Measurements from ENCODE around the gene NOL4L.
A peak's percentile ranks its signal among the peaks of the same experiment; 100 is the strongest.
"Not testable (repeated sequence)": the region's sequence is repeated elsewhere in the genome, so short reads cannot be mapped to it uniquely, and the experiment has no call there.

The NOL4L gene

GRCh38 chr20:32411955-32412706 is 173.0 kb downstream of the NOL4L start:
- H3K27ac ChIP-seq (ENCODE audit: low read depth, low read length, poor library complexity, severe bottlenecking) = peak overlapping the region; percentile 58
- H3K9me3 ChIP-seq (ENCODE audit: low read length) = no peaks in the 10 kb centered on the region
- H3K9me2 ChIP-seq (ENCODE audit: low read depth, low read length) = no peaks in the 10 kb centered on the region
- no peak overlapping the region for H3K9ac ChIP-seq (ENCODE audit: low read length)
- no peak for TF ChIP-seq CTCF (IDR thresholded peaks at IDR 0.05; ENCODE audit: low read length)
- TF ChIP-seq EZH2 (IDR thresholded peaks at IDR 0.05; ENCODE audit: borderline replicate concordance, low read length) = no peak
- no peaks in the 10 kb centered on the region for H3K27me3 ChIP-seq (ENCODE audit: insufficient read depth, low read length)
- H3K36me3 ChIP-seq (ENCODE audit: insufficient read depth, low read length) = peaks cover 52% of the 10 kb centered on the region
- H3F3A ChIP-seq (ENCODE audit: insufficient read depth, low read length) = peaks cover 3% of the 10 kb centered on the region; the same call in 1 of the 2 replicates
- H4K20me1 ChIP-seq (ENCODE audit: insufficient read depth, low read length) = no peaks in the 10 kb centered on the region
- H2AFZ ChIP-seq (ENCODE audit: low read length) = no peak overlapping the region
- H3K4me2 ChIP-seq (ENCODE audit: low read length) = peak overlapping the region; percentile 24; the same call in 1 of the 2 replicates
- H3K4me3 ChIP-seq (ENCODE audit: low read depth, low read length, poor library complexity, severe bottlenecking) = no peak overlapping the region
- H3K79me2 ChIP-seq (ENCODE audit: insufficient read depth, low read length) = peaks cover 72% of the 10 kb centered on the region
- H3K4me1 ChIP-seq (ENCODE audit: insufficient read depth, low read length, severe bottlenecking) = peaks cover 28% of the 10 kb centered on the region

GRCh38 chr20:32407131-32407750 is 177.9 kb downstream of the NOL4L start:
- not testable (repeated sequence) for H4K20me1 ChIP-seq (ENCODE audit: insufficient read depth, low read length)

GRCh38 chr20:32406701-32407100 is 178.4 kb downstream of the NOL4L start:
- no peak overlapping the region for H3K4me2 ChIP-seq (ENCODE audit: low read length)
- H4K20me1 ChIP-seq (ENCODE audit: insufficient read depth, low read length) = no peaks in the 10 kb centered on the region

More at GRCh38 chr20:32407131-32407750, 177.9 kb downstream of the NOL4L start:
- H3K27ac ChIP-seq (ENCODE audit: low read depth, low read length, poor library complexity, severe bottlenecking); H3K9ac ChIP-seq (ENCODE audit: low read length); H3K9me2 ChIP-seq (ENCODE audit: low read depth, low read length); H3F3A ChIP-seq (ENCODE audit: insufficient read depth, low read length); H3K9me3 ChIP-seq (ENCODE audit: low read length); H2AFZ ChIP-seq (ENCODE audit: low read length); H3K4me3 ChIP-seq (ENCODE audit: low read depth, low read length, poor library complexity, severe bottlenecking); H3K4me2 ChIP-seq (ENCODE audit: low read length); H3K27me3 ChIP-seq (ENCODE audit: insufficient read depth, low read length): not testable (repeated sequence)
- H3K79me2 ChIP-seq (ENCODE audit: insufficient read depth, low read length) = peaks cover 60% of the 10 kb centered on the region
- H3K4me1 ChIP-seq (ENCODE audit: insufficient read depth, low read length, severe bottlenecking) = peaks cover 19% of the 10 kb centered on the region
- H3K36me3 ChIP-seq (ENCODE audit: insufficient read depth, low read length) = peaks cover 56% of the 10 kb centered on the region

More at GRCh38 chr20:32406701-32407100, 178.4 kb downstream of the NOL4L start:
- peaks cover 61% of the 10 kb centered on the region for H3K36me3 ChIP-seq (ENCODE audit: insufficient read depth, low read length)
- H3K9me3 ChIP-seq (ENCODE audit: low read length) = no peaks in the 10 kb centered on the region
- H3K27me3 ChIP-seq (ENCODE audit: insufficient read depth, low read length) = no peaks in the 10 kb centered on the region
- peaks cover 3% of the 10 kb centered on the region; the same call in 1 of the 2 replicates for H3F3A ChIP-seq (ENCODE audit: insufficient read depth, low read length)
- peaks cover 13% of the 10 kb centered on the region for H3K4me1 ChIP-seq (ENCODE audit: insufficient read depth, low read length, severe bottlenecking)
- H3K9me2 ChIP-seq (ENCODE audit: low read depth, low read length) = no peaks in the 10 kb centered on the region
- no peak overlapping the region for H3K4me3 ChIP-seq (ENCODE audit: low read depth, low read length, poor library complexity, severe bottlenecking)
- no peak overlapping the region for H3K9ac ChIP-seq (ENCODE audit: low read length)
- peaks cover 60% of the 10 kb centered on the region for H3K79me2 ChIP-seq (ENCODE audit: insufficient read depth, low read length)
- no peak overlapping the region for H3K27ac ChIP-seq (ENCODE audit: low read depth, low read length, poor library complexity, severe bottlenecking)
- TF ChIP-seq EZH2 (IDR thresholded peaks at IDR 0.05; ENCODE audit: borderline replicate concordance, low read length) (no peak), CTCF (IDR thresholded peaks at IDR 0.05; ENCODE audit: low read length) (no peak)
- no peak overlapping the region for H2AFZ ChIP-seq (ENCODE audit: low read length)
